HL-60/S4 (cell line): ENCODE measurements around the gene CSNK1D.

Experiments
- in situ Hi-C: fragments of 300-500 bp; cut with MboI; formaldehyde crosslinking; loops from 2 replicates; pipeline ENCODE4 v1.14.3; 2022; ENCODE audit warnings: low sequenced_read_pairs

CSNK1D gene

DNA sequence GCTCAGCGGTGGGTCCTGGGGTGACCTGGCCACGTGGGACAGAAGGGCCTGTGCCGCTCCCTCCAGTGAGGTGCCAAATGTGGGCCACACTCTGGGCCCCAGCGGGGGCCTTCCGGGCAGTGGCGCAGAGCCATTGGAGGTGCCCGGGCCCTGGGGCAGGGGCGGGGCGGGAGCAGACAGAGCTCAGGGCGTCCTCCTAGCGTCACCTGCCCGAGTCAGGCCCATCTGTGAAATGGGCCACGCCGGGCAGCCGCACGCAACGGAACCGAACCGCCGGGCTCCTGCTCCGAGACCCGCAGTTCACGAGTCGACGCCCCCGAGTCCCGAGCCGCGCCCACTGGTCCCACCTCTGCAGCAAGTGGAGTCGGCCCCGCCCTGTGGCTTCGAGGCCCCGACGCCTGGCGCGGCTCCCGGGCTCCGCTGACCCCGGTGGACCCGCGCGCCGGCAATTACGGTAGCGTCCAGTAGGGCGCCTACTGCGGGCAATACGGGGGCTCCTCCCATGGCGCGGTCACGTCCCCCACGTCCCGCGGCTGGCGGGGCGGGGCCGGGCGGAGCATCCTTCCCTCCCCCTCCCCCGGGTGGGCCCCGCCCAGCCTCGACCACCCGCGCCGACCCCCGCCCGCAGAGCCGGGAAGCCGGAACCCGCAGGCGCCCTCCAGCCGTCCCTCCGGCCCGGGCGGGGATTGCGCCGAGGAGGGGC is 42.7 kb downstream of the CSNK1D start:
- in situ Hi-C loops: no loop called here

DNA sequence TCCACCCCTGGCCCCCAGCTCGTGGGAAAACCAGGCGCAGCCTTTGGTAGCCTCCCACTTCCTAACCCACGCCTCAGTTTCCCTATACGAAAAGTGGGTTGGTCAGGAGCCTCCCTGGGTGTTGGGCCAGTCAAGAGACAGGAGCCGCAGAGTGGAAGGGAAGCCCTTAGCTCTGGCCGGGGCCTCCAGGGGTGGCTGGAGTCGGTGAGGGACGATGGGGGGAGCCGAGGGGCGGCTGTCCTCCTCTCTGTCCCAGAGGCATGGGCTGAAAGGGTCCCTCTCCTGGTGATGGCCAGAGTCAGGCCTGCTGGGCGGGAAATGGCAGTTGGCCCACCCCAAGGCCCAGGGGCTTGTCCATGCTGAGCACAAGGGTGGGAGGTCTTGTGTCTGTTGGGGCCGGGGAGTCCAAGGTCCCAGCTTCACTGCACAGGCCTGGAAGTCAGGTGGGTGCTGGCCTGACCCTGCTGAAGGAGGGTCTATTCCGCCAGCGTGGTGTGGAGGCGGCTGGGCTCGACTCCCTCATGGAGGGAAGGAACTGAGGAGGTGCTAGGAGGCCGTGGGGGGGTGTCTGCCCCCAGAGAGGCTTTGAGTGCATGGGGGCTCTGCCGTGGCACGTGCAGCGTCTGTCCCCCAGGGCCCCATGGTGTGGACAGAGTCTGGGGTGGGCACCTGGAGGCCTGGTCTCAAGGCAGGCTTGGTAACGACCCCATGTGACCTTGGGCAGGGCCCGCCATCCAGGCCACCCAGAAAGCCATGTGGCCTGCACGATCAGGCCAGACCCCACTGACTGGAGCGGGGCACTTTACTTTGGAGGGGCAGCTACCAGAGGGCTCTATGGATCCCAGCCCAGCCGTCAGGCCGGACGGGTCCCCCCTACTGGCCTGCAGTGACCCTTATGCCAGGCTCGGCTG is 43.5 kb downstream of the CSNK1D start:
- in situ Hi-C loops: no loop called here

DNA sequence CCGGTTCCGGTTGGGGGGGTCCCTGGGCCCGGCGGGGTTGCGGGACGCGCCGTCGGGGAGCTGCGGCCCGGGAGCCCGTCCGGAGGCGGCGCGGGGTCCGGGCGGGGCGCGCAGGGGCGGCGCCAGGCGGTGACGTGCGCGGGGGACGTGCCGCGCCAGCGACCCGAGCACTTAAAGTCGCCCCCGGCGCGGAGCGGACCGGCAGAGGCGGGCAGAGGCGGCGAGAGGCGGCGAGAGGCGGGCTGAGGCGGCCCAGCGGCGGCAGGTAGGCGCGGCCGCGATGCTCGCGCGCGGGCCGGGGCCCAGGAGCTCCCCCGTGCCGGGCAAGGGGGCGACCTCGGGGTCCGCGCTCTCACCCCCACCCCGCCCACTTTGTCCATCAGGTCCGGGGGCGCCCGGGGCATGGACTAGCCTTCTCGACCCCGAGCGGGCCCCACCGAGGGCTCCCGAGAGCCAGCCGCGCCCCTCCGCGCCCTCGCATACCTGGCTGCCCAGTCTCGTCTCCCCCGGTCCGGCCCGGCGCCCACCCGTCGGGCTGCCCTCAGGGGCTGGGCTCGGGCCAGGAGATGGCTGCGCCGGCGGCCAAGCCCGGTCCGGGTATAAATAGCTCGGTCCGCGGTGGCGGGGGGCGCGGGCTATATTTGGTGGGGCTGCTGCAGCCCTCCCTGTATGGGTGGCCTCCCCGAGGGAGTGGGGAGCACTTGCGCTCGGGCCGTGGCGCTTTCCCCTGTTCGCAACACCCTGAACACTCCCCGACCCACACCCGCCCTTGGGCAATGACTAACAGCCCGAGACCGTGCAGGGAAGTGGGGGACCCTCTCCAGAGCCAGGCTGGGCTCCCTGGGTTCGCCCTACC is 44.4 kb downstream of the CSNK1D start, which contains the start of gene SLC16A3:
TSS of gene SLC16A3 (plus strand) at position 201 of the 856 bp plus-strand sequence. CDS start 6,967 bp downstream, outside the sequence.
- in situ Hi-C loops: no loop called here

DNA sequence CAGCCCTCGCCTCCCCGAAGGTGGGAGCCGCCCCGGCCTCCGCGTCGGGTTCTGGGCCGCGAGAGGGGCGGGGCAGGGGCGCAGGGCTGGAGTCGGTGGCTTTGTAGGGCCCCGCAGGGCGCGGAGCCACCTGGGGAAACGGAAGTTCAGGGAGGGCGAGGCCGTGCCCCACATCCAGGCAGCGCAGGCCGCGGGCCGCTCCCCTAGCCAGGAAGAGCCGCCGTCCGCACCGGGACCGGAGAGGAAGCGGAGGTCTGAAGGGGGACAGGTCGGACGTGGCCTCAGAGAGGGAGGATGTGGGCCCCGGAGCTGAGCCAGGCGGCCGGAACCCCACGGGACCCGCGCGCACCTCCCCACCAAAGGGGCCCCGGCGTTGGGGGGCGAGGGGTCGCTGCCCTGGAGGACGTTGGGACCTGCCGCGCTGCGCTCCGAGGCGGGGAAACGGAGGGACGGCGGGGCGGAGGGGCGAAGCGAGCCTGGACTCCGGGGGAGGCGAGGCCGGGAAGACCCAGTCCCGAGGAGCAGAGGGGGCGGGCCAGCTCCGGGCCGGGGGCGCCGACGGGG is 45.1 kb downstream of the CSNK1D start:
- in situ Hi-C loops: no loop called here

DNA sequence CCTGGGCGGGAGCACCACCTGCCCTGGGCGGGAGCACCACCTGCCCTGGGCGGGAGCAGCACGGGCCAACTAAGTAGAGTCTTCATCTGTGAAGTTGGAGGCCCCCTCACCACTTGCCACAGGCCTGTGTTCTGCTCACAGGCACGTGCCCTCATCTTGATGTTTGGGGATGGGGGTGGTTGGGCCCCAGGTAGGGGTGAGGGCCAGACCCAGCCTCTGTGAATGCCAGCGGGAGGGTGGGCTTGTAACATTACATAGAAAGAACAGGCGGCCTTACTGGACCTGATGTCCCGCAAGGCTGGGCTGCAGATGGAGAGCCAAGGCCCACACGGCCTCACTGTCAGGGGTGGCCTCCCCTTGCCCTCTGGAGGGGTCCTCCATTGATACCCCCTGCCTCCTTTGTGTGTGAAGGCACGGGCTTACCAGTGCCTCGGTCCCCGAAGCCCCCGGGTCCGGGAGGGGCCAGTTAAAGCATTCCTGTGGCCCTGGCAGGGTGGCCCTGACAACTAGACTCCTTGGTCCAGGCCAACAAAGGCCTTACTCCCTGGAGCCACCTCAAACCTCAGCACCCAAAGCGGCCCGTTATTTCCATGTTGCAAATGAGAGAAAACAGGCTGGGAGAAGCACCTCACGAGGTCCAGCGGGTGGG is 45.7 kb downstream of the CSNK1D start:
- in situ Hi-C loops: no loop called here

DNA sequence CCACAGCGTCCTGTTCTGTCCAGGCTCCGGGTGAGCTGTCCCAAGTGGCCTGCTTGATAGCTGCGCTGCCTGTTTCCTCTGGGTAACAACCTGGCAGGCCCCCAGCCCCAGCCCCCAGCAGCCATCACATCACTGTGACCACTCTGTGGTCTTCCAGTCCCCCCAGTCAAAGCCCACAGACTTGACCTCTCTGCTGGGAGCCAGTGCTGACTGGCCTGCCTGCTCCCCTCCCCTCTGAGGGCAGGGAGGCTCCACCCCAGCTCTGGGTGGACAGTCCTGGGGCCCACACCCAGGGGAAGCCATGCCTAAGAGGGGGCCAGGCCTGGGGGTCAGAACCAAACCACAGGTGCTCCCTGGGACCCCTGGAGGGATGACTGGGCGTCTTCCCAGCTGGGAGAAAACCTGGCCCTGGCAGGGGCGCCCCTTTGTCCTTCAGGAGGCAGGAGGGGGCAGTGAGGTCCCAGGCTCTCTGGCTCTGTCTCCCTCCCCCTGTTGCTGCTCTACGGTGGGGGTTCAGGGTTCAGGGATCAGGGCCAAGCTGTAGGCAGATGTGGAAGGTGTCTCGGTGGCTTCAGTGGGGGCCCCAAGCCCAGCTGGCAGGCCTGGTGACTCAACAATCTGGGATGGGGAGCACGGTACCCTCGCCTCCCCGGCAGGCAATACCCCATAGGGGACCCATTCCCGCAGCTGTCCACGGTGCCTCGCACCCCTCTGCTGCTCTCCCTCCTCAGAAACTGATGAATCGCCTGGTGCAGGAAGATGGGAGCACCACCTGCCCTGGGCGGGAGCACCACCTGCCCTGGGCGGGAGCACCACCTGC is 46.5 kb downstream of the CSNK1D start:
- in situ Hi-C loops: no loop called here

DNA sequence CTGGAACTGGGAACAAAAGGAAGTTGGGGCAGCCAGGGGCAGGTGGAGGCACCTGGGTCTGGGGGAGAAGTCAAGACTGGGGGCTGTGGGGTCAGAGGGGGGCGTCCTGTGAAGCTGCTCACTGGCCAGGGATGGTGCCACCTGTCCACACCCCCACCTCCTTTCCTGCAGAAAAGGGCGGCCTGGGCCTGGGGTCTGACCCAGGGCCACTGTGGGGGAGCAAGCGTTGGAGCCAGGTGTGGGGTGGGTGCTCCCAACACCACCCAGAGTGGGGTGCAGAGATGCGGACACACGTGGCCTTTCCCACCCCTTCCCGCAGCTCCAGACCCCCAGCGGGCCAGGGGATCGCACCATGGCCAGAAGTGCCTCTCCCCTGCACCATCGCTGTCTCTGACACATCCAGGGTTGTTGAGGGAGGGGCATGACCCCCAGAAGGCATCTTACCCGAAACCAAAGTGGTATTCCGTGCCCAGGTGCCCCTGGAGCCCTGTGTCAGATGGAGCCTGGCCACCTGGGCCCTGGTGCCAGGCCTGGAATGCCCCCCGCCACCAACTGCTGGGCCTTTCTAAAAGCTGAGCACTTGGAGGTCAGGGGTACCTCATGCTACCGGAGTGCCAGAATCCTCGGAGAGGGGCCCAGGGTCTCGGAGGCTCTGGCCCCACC is 47.2 kb downstream of the CSNK1D start:
- in situ Hi-C loops: no loop called here

DNA sequence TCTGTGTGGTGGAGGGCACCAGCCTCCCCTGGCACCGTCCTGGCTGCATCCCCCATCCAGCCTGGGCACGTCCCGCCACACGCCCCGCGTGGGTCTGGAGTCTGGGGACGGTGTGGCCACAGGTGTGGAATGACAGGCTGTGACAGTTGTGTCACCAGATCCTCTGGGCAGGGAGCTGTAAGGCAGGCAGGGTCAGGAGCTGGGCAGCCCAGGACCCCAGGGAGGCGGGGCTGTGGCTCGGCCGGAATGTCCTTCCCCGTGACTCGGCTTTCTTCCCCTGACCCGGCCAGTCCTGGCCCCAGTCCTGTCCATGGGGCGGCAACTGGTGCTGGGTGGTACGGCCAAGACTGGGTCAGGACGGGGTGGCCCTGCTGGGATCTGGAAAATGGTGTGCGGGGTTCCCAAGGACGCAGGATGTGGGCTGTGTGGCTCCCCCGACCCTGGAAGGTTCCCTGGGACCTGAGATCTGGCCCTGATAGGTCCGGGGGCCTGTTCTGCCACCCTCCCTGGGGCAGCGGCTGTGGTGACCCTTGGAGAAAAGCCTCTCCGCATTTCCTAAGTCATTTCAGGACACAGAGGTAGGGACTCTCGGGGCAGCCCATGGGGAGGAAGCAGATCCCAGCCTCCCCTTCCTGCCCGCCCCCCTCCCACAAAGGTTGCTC is 48.0 kb downstream of the CSNK1D start:
- in situ Hi-C loops: no loop called here

DNA sequence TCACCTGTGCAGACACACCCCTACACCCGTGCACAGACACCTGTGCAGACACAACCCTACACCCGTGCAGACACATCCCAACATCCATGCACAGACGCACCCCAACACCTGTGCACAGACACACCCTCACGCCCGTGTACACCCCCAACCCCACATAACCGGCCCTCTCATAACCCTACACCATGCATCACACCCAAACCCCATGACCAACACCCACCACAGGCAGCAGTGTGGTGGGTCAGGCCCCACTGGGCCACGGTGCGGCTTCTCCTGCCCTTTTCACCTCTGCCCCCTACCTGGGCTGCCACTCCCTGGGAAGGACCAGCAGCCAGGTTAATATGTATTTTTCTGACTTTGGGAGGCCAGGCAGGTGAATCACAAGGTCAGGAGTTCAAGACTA is 48.8 kb downstream of the CSNK1D start:
- in situ Hi-C loops: no loop called here

DNA sequence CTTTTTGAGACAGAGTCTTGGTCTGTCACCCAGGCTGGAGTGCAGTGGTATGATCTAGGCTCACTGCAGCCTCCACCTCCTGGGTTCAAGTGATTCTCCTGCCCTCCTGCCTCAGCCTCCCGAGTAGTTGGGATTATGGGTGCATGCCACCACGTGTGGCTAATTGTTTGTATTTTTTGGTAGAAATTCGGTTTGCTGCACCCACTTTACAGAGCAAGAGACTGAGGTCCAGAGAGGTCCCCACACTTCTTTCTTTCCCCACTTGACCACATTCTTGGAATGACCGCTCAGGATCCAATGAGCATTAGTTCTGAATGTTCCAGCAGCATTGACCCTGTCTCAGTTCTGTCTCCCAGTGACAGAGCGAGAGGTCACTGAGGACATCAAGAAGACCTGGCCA is 50.0 kb downstream of the CSNK1D start:
- in situ Hi-C loops: no loop called here

DNA sequence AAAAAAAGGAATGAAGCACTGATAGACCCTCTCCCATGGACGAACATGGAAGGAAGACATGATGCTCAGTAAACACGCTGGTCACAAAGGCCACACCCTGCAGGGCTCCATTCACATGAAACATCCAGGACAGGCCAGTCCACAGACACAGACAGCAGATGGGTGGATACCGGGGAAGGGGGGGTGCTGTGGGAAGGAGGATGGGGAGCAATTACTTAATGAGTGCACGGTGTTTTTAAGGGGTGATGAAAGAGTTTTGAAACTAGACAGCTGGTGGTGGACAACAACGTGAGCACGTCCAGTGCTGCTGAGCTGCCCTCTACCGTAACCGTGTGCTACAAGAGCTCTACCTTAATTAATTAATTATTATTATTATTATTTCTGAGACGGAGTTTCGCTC is 50.7 kb downstream of the CSNK1D start:
- in situ Hi-C loops: no loop called here

DNA sequence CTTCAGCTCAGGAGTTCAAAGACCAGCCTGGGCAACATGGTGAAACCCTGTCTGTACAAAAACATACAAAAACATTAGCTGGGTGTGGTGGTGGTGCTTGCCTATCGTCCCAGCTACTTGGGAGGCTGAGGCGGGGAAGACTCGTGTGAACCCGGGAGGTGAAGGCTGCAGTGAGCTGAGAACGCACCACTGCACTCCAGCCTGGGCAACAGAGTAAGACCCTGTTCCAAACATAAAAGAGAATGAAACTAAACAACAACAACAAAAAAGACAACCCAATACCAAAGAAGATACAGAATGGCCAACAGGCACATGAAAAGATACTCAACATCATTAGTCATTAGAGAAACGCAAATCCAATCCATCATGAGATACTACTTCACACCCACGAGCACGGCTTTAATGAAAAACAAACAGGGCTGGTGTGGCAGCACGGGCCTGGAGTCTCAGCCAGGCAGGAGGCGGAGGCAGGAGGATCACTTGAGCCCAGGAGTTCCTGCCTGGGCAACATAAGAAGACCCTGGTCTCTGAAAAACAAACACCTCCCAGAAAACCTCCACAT is 52.1 kb downstream of the CSNK1D start:
- in situ Hi-C loops: no loop called here

DNA sequence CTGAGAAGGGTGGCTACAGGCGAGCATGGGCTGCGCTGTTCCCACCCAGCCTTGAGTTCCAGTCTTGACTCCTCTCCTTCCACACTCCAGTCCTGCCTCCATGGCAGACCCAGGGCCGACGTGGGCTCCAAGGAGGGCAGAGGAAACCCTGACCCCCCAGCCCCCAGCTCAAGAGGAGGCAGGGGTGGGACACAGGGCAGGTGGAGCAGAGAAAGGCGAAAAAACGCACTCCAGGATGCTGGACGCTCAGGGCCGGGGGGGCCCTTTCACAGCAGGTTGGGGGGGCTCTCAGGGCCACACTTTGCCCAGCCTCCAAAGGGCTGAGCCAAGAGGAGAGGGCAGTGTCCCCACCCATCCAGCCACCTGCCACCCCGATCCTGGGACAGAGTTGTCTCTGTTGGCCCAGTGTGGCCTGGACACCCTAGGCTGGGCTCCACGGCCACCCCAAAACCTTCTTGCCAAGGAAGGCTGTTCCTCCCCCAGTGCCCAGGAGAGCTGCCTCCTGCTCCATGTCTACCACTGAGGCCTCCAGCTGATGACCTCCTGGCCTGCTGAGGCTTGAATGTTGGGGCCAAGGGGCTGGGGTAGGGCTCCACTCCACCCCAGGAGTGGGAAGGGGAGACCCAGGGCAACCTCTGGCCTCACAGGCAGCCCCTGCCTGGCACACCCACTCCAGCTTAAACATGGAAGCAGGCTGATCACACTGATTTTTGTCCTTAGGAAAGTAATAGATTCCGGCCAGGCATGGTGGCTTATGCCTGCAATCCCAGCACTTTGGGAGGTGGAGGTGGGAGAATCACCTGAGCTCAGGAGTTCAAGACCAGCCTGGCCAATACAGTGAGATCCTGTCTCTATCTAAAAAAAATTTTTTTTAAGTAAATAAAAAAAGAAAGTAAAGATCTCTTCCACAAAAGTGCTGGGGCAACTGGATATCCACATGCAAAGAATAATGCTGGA is 53.5 kb downstream of the CSNK1D start:
- in situ Hi-C loops: no loop called here

DNA sequence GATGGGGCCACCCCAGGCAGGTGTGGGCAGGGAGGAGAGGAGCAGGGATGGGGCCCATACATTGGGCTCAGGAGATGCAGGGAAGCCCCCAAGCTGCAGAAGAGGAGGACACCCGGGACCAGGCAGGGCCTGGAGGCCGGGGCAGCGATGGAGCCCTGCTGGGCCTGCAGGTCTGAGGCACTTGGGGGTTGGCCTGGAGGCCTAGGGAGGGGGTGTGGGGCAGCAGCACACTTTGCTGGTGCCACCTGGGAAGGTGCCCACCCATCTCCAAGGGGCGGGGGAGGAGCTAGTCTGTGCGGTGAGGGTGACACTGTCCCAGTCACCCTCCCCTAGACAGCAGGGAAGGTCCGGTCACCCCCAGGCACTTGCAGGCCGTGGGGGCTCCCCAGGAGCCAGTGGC is 54.4 kb downstream of the CSNK1D start:
- in situ Hi-C loops: no loop called here

DNA sequence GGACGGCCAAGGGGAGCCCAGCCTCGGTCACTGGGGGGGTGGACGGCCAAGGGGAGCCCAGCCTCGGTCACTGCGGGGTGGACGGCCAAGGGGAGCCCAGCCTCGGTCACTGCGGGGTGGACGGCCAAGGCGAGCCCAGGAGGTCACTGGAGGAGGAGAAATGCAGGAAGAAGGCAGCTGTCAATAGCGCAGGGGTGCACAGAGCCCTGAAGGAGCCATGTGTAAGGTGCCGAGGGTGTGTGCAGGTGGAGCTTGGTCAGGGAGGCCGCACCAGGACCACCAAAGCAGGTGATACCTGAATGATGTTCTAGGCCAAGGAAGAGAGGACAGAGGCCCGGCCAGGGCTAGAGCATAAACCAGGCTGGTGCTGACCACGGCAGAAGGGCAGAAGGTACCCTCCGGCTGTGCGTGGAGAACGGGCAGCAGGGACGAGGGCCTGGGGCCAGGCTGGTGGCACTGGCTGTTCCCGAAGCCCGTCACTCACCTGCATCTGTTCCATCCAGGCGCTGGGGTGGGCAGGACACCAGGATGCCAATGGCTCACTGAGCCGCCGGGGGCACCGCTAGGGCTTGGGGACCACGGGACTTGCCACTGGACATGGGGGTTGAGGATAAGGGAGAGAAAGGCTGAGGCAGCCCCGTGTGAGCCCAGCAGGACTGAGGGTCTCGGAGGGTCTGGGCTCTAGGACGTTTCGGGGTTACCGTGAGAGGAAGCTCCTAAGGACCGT is 55.0 kb downstream of the CSNK1D start:
- in situ Hi-C loops: no loop called here

DNA sequence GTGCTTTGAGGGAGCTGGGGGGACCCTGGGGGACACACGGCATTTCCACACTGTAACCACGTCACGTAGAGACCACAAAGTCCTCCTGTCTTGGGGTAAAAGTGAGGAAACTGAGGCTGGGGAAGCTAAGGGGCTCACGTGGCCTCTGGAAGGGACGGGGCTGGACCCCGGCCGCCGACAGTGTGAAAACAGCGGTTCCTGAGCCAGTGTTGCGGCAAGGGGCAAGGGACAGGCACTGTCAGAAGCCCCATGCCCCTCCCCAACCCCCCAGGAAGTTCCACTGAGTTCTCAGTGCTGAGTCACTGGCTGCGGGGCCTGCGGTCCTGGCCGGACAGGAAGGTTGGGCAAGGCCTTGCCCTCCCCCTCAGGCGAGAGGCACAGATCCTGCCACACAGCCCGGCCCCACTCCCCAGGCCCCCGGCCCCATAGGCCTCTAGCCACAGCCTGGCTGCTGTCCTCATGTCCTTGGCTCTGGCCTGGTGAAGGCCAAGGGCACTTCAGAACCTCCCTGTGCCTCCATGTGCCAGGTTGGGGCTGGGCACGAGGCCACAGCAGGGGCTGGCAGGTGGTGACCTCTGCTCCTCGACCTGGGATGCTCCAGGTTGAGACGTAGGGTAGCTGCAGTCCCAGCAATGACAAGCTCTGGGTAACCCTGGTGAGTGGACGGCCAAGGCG is 55.8 kb downstream of the CSNK1D start:
- in situ Hi-C loops: no loop called here
